ENCODE data around the gene ANXA4. TPM values are rescaled to one million over a fixed set of nuclear protein-coding genes. Genes with fewer than 3 reads are reported as not detected.
"Not testable (repeated sequence)": the region's sequence is repeated elsewhere in the genome, so short reads cannot be mapped to it uniquely, and the experiment has no call there.

Gene ANXA4
- total and polyA plus RNA-seq, 2 experiments from 2014 or later = 107 to 231 TPM

GRCh38 chr2:69770747-69771146 lies 28.8 kb downstream of the ANXA4 start:
- no peaks in the 10 kb centered on the region for H3K36me3 ChIP-seq (replicated peaks; ENCODE audit: insufficient read depth, low read depth)
- DNase-seq (ENCODE audit: low spot score) = no peak
- H3K9me3 ChIP-seq (ENCODE audit: low read depth) = no peaks in the 10 kb centered on the region
- 91% methylated on average over 10 of the region's 10 CpGs for WGBS (ENCODE audit: low lambda C conversion rate, missing lambda C conversion rate)
- H3K27ac ChIP-seq = peak overlapping the region; percentile 87
- peaks cover 71% of the 10 kb centered on the region for H3K79me2 ChIP-seq
- no peaks in the 10 kb centered on the region for H3K27me3 ChIP-seq
- H2AFZ ChIP-seq = no peak overlapping the region
- no peaks in the 10 kb centered on the region for H3K9me2 ChIP-seq (replicated peaks; ENCODE audit: insufficient read depth)
- no peak for TF ChIP-seq EZH2 (IDR thresholded peaks at IDR 0.05; ENCODE audit: borderline replicate concordance)
- no peak overlapping the region for H3K4me3 ChIP-seq
- H3K4me2 ChIP-seq = no peak overlapping the region
- no peaks in the 10 kb centered on the region for H4K20me1 ChIP-seq (ENCODE audit: insufficient read depth, poor library complexity, severe bottlenecking)
- H3K4me1 ChIP-seq (ENCODE audit: insufficient read depth) = peaks cover 57% of the 10 kb centered on the region

- H3K79me2 ChIP-seq = peaks cover 67% of the 10 kb centered on the region
- no peak overlapping the region for H2AFZ ChIP-seq
- 100% methylated on average over 1 of the region's 1 CpG for WGBS (ENCODE audit: low lambda C conversion rate, missing lambda C conversion rate)
- H3K9me2 ChIP-seq (replicated peaks; ENCODE audit: insufficient read depth) = no peaks in the 10 kb centered on the region
- H3K4me1 ChIP-seq (ENCODE audit: insufficient read depth) = peaks cover 53% of the 10 kb centered on the region
- H3K4me3 ChIP-seq = no peak overlapping the region
- no peak for DNase-seq (ENCODE audit: low spot score)
- peak overlapping the region; percentile 87 for H3K27ac ChIP-seq
- no peaks in the 10 kb centered on the region for H3K9me3 ChIP-seq (ENCODE audit: low read depth)
- TF ChIP-seq EZH2 (IDR thresholded peaks at IDR 0.05; ENCODE audit: borderline replicate concordance) = no peak
- TF ChIP-seq CTCF (IDR thresholded peaks at IDR 0.05; ENCODE audit: poor library complexity) = no peak
- no peak for TF ChIP-seq EZH2phosphoT487 (IDR thresholded peaks at IDR 0.05; ENCODE audit: low read depth, severe bottlenecking, unreplicated experiment)
- H3K36me3 ChIP-seq (replicated peaks; ENCODE audit: insufficient read depth, low read depth) = no peaks in the 10 kb centered on the region
- no peak overlapping the region for H3K4me2 ChIP-seq
- no peaks in the 10 kb centered on the region for H3K27me3 ChIP-seq
- no peaks in the 10 kb centered on the region for H4K20me1 ChIP-seq (ENCODE audit: insufficient read depth, poor library complexity, severe bottlenecking)
Measured at GRCh38 chr2:69771461-69771860, 29.5 kb downstream of the ANXA4 start.

GRCh38 chr2:69773206-69773605 lies 31.3 kb downstream of the ANXA4 start:
- Histone ChIP-seq H3K9me3 (ENCODE audit: low read depth) (no peaks in the 10 kb centered on the region), H3K4me1 (ENCODE audit: insufficient read depth) (peaks cover 47% of the 10 kb centered on the region), H2AFZ (no peak overlapping the region), H3K27ac (peak overlapping the region; percentile 87), H3K4me3 (no peak overlapping the region), H4K20me1 (ENCODE audit: insufficient read depth, poor library complexity, severe bottlenecking) (no peaks in the 10 kb centered on the region), H3K4me2 (no peak overlapping the region), H3K79me2 (peaks cover 50% of the 10 kb centered on the region), H3K27me3 (no peaks in the 10 kb centered on the region), H3K9me2 (replicated peaks; ENCODE audit: insufficient read depth) (no peaks in the 10 kb centered on the region), H3K36me3 (replicated peaks; ENCODE audit: insufficient read depth, low read depth) (no peaks in the 10 kb centered on the region)
- DNase-seq (ENCODE audit: low spot score) = peak; percentile 47
- TF ChIP-seq EZH2 (IDR thresholded peaks at IDR 0.05; ENCODE audit: borderline replicate concordance) = no peak
- no peak for TF ChIP-seq CTCF (IDR thresholded peaks at IDR 0.05; ENCODE audit: poor library complexity)
- no peak for TF ChIP-seq EZH2phosphoT487 (IDR thresholded peaks at IDR 0.05; ENCODE audit: low read depth, severe bottlenecking, unreplicated experiment)

DNA sequence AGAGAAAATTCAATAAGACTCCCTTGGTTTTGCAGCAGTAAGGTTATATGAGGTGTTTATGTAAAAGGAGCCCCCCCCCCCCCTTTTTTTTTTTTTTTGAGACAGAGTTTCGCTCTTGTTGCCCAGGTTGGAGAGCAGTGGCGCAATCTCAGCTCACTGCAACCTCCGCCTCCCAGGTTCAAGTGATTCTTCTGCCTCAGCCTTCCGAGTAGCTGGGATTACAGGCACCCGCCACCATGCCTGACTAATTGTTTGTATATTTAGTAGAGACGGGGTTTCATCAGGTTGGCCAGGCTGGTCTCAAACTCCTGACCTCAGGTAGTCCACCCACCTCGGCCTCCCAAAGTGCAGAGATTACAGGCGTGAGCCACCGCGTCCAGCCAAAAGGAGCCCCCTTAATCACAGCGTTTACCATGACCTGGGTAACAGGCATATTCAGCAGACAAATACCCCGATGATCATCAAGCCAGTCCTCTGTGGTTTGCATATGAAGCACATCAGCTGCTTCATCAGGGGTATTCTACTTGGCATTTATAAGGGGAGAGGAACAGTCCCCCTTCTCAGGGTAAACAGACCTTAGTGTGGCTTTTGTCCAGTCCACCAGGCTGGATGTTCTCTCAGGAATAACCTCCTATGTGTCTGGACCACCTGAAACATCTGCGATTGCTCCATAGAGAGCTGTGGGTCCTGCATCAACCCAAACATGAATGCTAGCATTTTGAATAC lies 32.5 kb downstream of the ANXA4 start:
- not testable (repeated sequence) for H3K36me3 ChIP-seq (replicated peaks; ENCODE audit: insufficient read depth, low read depth); H3K9me3 ChIP-seq (ENCODE audit: low read depth); H3K27me3 ChIP-seq; H2AFZ ChIP-seq; H3K9me2 ChIP-seq (replicated peaks; ENCODE audit: insufficient read depth); DNase-seq (ENCODE audit: low spot score); H3K4me2 ChIP-seq; H3K4me3 ChIP-seq; H4K20me1 ChIP-seq (ENCODE audit: insufficient read depth, poor library complexity, severe bottlenecking)
- Histone ChIP-seq H3K4me1 (ENCODE audit: insufficient read depth) (peaks cover 38% of the 10 kb centered on the region), H3K79me2 (peaks cover 45% of the 10 kb centered on the region), H3K27ac (peak overlapping the region; percentile 60)
- 90% methylated on average over 13 of the region's 13 CpGs for WGBS (ENCODE audit: low lambda C conversion rate, missing lambda C conversion rate)
